IgD-negative memory B cell (primary cell): ENCODE measurements around the gene MSLN. TPM values are rescaled to one million over a fixed set of nuclear protein-coding genes. Genes with fewer than 3 reads are reported as not detected.

Experiments
- H3K27ac Mint-ChIP-seq, 3 donors: one replicate each; pipeline ENCODE4 v1.8.0; 2020 to 2022; ENCODE audit warnings: mild to moderate bottlenecking in 3 of 3, mixed read lengths in 3 of 3, moderate library complexity in 1 of 3
- H3K27me3 Mint-ChIP-seq: one replicate; pipeline ENCODE4 v1.8.0; 2021; ENCODE audit warnings: mixed read lengths
- H3K36me3 Mint-ChIP-seq: one replicate; pipeline ENCODE4 v1.8.0; 2020; ENCODE audit warnings: mild to moderate bottlenecking, mixed read lengths
- H3K4me1 Mint-ChIP-seq, 3 donors: one replicate each; pipeline ENCODE4 v1.8.0; 2020 to 2022; ENCODE audit warnings: mixed read lengths in 3 of 3, mild to moderate bottlenecking in 1 of 3
- H3K4me3 Mint-ChIP-seq, 4 donors: one replicate each; pipeline ENCODE4 v1.8.0; 2020 to 2022; ENCODE audit warnings: mild to moderate bottlenecking in 4 of 4, mixed read lengths in 4 of 4, moderate library complexity in 3 of 4
- H3K9me3 Mint-ChIP-seq, 3 donors: one replicate each; pipeline ENCODE4 v1.8.0; 2020 to 2021; ENCODE audit warnings: mixed read lengths in 3 of 3, mild to moderate bottlenecking in 1 of 3
- polyA plus RNA-seq: library from polyadenylated mRNA; unstranded; fragments of 300-500 nt; fragmentation: Illumina TruSeq; gene quantifications from one replicate; pipeline ENCODE4 v1.2.3, GENCODE V29; 2021

Gene MSLN
- polyA plus RNA-seq, 1 donor from 2014 or later, result not detected

DNA sequence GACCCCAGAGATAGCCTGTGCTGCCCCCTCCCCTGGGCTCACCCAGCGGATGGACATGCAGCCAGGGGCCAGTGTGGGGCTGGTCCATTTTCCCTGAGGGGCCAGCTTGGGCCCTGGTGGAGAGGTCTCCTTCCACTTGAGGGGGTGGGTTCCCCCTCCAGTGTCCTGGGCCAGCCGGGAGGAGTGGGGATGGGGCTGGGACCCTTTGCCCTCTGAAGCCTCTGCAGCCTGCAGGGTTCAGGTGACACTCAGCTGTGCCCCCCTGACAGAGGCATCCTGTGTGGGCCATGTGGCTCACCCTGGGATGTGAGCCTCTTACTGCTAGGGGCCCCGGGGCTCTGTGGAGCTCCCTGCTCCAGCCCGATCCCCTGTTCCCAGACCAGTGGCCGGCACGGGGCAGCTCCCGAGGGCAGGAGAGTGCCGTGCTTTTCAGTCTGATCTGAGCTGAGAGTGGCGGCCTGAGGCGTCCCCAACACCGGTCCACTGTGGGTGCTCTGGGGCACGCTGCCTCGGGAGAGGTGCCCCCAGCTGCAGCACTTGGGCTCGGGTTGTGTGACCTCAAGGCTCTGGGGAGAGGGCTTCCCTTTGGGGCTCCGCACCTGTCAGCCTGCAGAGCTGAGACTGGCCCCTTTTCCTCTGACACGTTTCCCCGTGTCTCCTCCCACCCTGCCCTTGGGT lies 40.4 kb downstream of the MSLN start:
- Mint-ChIP-seq H3K4me1 (no peaks in the 10 kb centered on the region), H3K27ac (no peak overlapping the region), H3K36me3 (no peaks in the 10 kb centered on the region), H3K9me3 (no peaks in the 10 kb centered on the region), H3K4me3 (no peak overlapping the region), H3K27me3 (peaks cover 8% of the 10 kb centered on the region)

DNA sequence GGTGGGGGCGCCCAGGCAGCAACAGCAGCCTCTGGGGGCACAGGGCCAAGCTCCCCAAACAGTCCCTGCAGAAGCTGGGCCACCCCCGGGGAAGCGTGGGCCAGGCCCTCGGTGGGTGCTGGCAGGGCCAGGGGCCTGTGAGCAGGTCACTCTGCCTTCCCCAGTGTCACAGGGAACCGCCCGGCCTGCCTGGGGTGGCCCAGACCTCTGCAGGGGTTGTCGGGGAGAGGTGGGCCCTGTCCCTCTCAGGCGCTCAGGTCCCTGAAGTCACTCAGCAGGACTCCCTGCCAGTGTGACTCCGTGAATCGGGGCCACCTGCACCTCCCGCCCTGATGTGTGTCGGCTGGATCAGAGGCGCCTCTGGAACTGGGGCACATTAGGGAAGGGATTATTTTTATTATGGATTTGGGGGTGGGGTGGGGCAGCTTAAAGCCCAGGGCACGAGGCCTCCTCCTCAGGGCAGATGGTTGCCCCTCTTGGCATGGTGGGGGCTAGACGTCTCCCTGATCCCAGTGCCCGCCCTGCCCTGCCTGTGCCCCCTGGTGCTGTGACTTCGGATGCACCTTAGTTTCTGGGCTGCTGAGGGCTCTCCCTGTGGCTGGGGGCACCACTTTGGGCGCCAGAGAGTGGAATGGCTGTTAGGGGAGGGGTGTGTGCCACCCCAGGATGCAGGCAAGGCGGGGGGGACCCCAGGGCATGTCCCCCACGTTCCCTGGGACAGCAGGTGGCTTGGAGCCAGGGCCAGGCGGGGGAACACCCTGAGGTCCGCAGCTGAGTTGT lies 41.2 kb downstream of the MSLN start:
- no peak overlapping the region for H3K4me3 Mint-ChIP-seq
- no peaks in the 10 kb centered on the region for H3K36me3 Mint-ChIP-seq

DNA sequence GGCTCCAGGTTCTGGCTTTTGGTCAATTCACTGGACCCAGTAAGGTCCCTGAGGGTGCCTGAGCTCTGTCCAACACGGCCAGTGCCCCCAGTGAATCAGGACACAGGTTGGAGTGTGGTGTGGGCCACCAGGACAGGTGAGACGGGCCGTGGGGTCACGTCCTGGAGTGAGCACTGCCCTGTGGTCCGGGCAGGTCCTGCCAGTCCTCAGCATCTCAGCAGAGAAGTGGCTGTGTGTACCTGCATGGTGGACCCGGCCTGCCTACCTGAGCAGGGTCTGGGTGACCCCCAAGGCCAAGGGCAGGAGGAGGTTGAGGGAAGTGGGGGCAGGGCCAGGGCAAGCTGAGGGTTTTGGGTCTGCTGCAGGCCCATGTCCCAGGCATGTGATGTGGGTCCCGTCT lies 41.9 kb downstream of the MSLN start:
- Mint-ChIP-seq H3K27me3 (peaks cover 8% of the 10 kb centered on the region), H3K4me3 (no peak overlapping the region), H3K9me3 (no peaks in the 10 kb centered on the region), H3K27ac (no peak overlapping the region), H3K36me3 (no peaks in the 10 kb centered on the region), H3K4me1 (no peaks in the 10 kb centered on the region)

More for the DNA sequence above, 41.2 kb downstream of the MSLN start:
- H3K4me1 Mint-ChIP-seq, result no peaks in the 10 kb centered on the region
- H3K9me3 Mint-ChIP-seq, result no peaks in the 10 kb centered on the region
- H3K27me3 Mint-ChIP-seq, result peaks cover 8% of the 10 kb centered on the region
- H3K27ac Mint-ChIP-seq, result no peak overlapping the region

DNA sequence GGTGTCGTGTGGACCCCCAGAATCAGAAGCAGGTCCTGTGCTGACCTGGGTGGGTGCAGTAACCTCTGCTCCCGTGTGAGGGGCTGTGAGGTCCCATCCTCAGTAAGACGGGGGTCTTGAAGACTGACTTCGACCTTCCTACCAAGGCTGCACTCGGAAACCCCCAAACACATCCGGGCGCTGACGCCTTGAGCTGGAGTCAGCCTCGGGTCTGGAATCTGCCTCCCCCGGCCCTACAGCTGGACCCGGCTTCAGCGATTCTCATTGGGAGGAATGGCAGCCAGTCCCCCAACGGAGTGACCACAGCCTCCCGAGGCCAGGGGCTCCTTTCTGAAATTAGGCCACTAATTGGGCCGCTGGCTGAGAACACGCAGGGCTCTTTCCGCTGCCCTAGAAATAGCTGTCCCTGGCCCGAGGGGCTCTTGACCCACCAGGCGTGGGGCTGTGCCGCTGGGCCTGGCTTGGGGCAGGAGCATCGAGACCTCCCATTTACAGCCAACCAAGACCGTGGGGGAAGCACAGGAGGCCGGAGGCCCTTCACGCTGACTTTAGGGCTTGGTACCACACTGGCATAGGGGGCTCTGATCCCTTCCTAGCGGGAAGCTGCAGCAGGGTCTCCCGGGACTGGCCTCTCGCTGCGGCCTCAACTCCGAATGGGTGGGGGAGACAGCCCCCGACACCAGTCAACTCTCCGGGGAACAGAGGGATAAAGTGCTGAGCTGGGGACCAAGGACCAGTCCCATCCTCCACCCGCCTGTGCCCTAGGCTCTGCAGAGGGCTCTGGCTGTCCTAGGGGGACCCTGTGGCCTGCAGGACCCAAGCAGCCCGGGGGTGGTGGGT lies 42.6 kb downstream of the MSLN start:
- Mint-ChIP-seq H3K36me3 (peaks cover 2% of the 10 kb centered on the region), H3K27ac (no peak overlapping the region), H3K27me3 (peaks cover 8% of the 10 kb centered on the region), H3K4me3 (no peak overlapping the region), H3K4me1 (peaks cover 3 to 4% (median 4%) of the 10 kb centered on the region in 3 donors), H3K9me3 (no peaks in the 10 kb centered on the region)

DNA sequence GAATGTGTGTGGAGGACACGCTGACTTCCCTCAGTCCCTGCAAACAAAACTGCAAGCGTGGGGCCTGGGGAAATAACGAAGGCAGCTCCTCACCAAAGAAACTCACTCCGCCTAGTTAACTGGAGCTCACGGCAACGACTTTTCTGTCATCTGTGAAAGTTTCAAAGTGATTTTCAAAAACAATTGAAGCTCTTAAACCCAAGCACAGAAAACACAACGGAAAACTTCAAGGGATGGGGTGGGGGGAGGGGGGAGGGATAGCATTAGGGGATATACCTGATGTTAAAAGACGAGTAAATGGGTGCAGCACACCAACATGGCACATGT lies 43.2 kb downstream of the MSLN start:
- no peak overlapping the region for H3K4me3 Mint-ChIP-seq
- H3K27me3 Mint-ChIP-seq, result peaks cover 3% of the 10 kb centered on the region
- H3K27ac Mint-ChIP-seq, result no peak overlapping the region
- peaks cover 3 to 6% (median 4%) of the 10 kb centered on the region in 3 donors for H3K4me1 Mint-ChIP-seq
- no peaks in the 10 kb centered on the region for H3K9me3 Mint-ChIP-seq
- H3K36me3 Mint-ChIP-seq, result peaks cover 2% of the 10 kb centered on the region

DNA sequence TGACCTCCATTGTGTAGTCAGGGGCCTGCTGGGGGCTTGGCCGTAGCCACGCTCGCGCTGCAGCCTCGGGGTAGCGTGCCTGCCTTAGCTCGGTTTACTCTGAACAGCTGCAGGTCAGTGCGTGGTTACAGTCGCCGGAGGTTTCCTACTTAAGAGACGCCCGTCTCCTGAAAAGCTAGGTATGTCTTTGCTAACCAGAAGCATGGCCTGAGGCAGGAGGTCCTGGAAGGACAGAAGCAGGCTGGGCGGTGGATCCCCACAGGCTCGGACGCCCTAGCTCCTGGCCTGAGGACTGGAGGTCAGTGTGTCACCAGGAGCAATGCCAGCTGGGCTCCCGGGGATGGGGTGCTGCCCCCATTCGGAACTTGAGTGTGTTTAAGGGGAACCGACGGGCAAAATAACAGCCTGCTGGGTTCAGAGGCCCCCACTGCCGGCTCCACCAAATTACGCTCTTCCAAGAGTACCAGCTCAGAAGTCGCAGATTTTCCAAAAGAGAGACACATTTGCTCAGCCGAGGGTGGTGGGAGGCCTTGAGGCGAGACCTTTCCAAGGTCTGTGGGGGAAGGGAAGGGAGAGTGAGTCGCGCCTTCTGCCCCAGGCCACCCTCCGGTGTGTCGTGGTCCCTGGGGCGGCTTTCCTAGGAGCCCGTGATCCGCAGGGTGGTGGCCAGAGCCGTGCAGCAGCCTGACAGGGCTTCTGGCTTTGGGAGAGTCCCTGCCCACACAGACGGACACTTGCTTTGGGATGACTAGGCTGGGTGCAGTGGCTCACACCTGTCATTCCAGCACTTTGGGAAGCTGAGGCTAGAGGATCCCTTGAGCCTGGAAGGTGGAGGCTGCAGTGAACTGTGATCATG lies 43.9 kb downstream of the MSLN start:
- no peaks in the 10 kb centered on the region for H3K9me3 Mint-ChIP-seq
- H3K4me1 Mint-ChIP-seq, result peaks cover 3 to 6% (median 4%) of the 10 kb centered on the region in 3 donors
- H3K27ac Mint-ChIP-seq, result no peak overlapping the region
- peaks cover 2% of the 10 kb centered on the region for H3K36me3 Mint-ChIP-seq
- H3K4me3 Mint-ChIP-seq, result peak overlapping the region in 1 of 4 donors; percentile 45
- H3K27me3 Mint-ChIP-seq, result peaks cover 3% of the 10 kb centered on the region

DNA sequence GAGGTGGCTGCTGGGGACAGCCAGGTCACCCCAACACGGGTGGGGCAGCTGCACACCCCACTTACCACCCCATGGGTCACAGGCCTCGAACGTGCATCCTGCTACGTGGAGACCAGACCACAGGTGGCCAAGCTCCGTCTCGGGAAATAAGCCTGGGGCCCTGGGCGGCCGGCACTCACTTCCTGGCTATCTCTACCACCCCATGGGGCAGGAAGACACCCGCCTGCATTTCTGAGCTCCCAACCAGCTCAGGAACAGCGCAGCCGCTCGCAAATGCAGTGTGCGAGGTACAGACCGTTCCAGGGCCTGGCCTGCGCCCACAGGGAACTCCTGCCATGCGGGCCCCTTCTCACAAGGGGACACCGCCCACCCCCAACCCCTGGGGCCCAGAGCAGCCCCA lies 44.9 kb downstream of the MSLN start:
- H3K27me3 Mint-ChIP-seq, result peaks cover 5% of the 10 kb centered on the region
- peaks cover 2% of the 10 kb centered on the region for H3K36me3 Mint-ChIP-seq
- no peak overlapping the region for H3K27ac Mint-ChIP-seq
- peaks cover 3 to 9% (median 4%) of the 10 kb centered on the region in 3 donors for H3K4me1 Mint-ChIP-seq
- H3K9me3 Mint-ChIP-seq, result no peaks in the 10 kb centered on the region
- no peak overlapping the region for H3K4me3 Mint-ChIP-seq

DNA sequence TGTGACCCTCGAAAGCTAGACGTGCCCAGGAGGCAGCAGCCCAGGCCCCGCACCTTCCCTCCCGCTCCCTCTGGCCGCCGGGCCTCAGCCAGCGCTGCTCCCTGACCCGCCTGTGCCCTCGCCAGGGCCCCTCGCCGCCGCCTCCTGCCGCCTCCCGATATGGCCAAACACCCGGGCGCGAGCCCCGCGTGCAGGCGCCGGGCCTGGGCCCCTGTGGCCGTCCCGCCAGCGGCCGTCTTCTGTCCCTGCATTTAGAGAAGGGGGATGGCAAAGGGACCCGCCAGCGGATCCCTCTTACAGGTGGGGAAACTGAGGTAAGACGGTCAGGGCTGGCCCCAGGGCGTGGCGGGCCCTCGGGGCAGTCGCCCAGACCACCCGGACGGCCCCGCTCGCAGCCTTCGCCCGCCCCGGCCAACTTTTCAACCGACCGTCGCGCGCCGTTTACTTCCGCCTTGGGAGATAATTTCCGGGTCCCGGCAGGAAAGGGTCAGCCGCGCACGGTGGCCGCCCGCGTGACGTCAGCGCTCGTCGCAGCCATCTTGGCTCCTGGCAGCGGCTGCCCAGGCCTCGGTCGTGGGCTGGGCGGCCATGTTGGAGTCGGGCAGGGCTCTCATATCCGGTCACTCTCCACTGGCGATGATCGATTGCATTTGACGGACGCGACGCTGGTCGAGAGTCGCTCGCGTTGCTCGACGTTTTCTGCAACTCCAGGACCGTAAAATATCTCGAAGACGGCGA lies 47.0 kb downstream of the MSLN start:
- Mint-ChIP-seq H3K27ac (peak overlapping the region; percentile 71 to 98 (median 92)), H3K36me3 (peaks cover 2% of the 10 kb centered on the region), H3K27me3 (peaks cover 14% of the 10 kb centered on the region), H3K9me3 (peaks cover 0 to 2% (median 0%) of the 10 kb centered on the region in 3 donors), H3K4me1 (peaks cover 3 to 9% (median 4%) of the 10 kb centered on the region in 3 donors), H3K4me3 (peak overlapping the region; percentile 92 to 98 (median 96))

DNA sequence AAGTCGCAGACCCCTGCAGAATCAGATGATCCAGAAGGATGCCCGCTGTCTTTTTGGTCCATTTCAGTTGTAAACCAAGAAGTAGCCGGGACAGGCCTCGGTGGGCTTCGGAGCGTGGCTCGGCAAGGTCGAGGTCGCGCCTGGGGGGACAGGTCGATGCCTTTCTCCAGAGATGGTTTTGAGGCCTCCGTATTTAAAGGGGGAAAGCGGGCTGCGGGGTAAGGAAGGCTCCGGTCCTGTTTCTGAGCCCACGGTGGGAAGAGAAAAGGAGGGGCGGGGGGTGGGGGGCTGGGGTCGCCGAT lies 47.5 kb downstream of the MSLN start:
- peaks cover 2% of the 10 kb centered on the region for H3K36me3 Mint-ChIP-seq
- H3K27me3 Mint-ChIP-seq, result peaks cover 18% of the 10 kb centered on the region

DNA sequence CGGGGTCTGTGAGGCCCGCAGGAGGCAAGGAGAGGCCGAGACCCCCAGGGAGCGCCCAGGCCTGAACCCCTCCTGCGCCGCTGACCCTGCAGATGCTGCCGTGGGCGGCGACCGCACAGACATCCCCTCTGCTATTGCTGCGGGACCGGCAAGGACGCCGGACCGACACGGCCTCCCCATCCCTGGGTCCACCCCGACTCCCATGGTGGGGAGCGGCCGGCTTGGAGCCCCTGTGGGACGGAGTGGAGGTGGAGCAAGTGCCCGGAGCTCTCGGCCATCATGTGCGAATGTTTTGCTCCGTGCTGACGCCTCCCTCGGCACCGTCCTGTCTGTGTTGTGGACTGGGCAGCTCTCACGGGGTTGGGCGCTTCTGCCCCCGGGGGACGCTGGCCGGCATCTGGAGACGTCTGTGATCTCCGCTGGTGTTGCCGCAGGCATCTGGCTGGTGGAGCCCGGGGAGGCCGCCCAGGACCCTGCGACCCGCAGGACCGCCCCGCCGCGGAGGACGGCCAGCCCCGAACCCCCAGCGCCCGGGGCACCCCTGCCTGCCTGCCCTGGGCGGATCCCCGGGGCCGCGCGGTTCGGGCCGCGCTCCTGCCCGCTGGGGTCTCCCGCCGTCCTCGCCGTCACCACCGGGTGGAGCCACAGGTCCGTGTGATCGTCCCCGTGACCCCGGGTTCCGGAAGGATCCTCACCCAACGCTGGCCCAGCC lies 52.8 kb downstream of the MSLN start:
- Mint-ChIP-seq H3K4me3 (peak overlapping the region in 1 of 4 donors; percentile 52), H3K27me3 (peaks cover 35% of the 10 kb centered on the region), H3K9me3 (peaks cover 0 to 4% (median 2%) of the 10 kb centered on the region in 3 donors), H3K36me3 (no peaks in the 10 kb centered on the region), H3K27ac (no peak overlapping the region), H3K4me1 (peaks cover 0 to 5% (median 4%) of the 10 kb centered on the region in 3 donors)

More for the DNA sequence above, 47.5 kb downstream of the MSLN start:
- Mint-ChIP-seq H3K27ac (peak overlapping the region; percentile 71 to 98 (median 92)), H3K4me1 (peaks cover 3 to 9% (median 8%) of the 10 kb centered on the region in 3 donors), H3K4me3 (peak overlapping the region; percentile 92 to 98 (median 96)), H3K9me3 (peaks cover 0 to 4% (median 2%) of the 10 kb centered on the region in 3 donors)

DNA sequence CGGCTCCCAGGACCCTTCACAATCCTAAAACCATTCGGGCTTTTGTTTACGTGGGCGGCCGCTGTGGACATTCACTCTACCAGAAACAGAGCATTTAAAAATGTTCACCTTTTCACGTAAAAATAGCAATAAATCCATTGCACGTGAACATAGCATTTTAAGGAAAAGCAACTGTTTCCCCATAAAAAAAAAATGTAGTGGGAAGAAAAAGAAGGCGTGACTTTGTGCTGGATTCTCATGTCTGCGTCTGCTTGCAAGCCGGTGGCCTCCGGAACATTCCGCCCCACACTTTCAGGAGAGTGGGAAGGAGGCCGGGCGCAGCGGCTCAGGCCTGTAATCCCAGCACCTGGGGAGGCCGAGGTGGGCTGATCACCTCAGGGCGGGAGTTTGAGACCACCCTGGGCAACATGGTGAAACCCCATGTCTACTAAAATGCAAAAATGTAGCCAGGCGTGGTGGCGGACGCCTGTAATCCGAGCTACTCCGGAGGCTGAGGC lies 53.4 kb downstream of the MSLN start:
- no peak overlapping the region for H3K27ac Mint-ChIP-seq
- H3K4me1 Mint-ChIP-seq, result peaks cover 0 to 4% (median 3%) of the 10 kb centered on the region in 3 donors
- peaks cover 0 to 4% (median 2%) of the 10 kb centered on the region in 3 donors for H3K9me3 Mint-ChIP-seq
- peaks cover 35% of the 10 kb centered on the region for H3K27me3 Mint-ChIP-seq
- no peaks in the 10 kb centered on the region for H3K36me3 Mint-ChIP-seq
- H3K4me3 Mint-ChIP-seq, result no peak overlapping the region

DNA sequence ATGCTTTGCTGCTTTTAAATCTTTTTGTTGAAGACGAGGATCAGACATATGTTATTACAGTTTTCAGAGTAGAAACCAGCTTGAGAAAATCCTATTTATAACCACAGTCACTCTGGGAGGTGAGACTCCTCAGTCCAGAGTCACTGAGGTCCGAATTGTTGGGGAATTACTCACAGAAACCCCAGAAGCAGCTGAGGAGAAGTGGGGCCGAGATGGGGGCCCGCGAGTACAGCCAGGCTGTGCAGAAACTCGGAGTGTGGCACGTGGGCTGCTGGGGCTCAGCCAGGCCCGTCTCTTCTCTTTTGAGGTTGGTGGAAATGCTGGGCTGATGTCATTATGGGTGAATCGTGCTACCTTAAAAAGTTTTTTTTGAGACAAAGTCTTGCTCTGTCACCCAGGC lies 54.4 kb downstream of the MSLN start:
- Mint-ChIP-seq H3K27ac (no peak overlapping the region), H3K36me3 (no peaks in the 10 kb centered on the region), H3K4me3 (no peak overlapping the region), H3K27me3 (peaks cover 37% of the 10 kb centered on the region), H3K9me3 (peaks cover 0 to 4% (median 2%) of the 10 kb centered on the region in 3 donors), H3K4me1 (peaks cover 2 to 4% (median 2%) of the 10 kb centered on the region in 3 donors)

DNA sequence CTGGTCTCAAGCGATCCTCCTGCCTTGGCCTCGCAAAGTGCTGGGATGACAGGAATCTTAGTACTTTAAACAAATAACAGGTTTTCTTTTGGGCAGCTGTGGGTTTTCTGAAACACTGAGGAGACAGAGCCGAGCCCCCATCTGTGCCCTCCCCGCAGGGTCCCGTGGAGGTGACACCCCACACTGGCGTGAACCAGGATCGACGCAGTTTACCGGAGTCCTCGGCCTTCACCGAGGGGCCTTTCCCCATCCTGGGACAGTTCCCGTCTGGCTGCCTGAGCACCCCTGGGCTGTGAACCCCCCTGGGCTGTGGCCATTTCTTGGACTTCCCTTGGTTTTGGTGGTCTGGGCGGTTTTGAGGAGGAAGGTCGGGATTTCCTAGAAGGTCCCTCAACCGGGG lies 55.3 kb downstream of the MSLN start:
- Mint-ChIP-seq H3K27ac (no peak overlapping the region), H3K4me3 (no peak overlapping the region), H3K9me3 (peaks cover 0 to 4% (median 2%) of the 10 kb centered on the region in 3 donors), H3K27me3 (peaks cover 40% of the 10 kb centered on the region), H3K36me3 (no peaks in the 10 kb centered on the region), H3K4me1 (peaks cover 2 to 4% (median 2%) of the 10 kb centered on the region in 3 donors)
